Activated CD4-positive, alpha-beta T cell treated with anti-CD3 and anti-CD28 coated beads, Interleukin-2, amount 10 ng/mL, durations not matched to agents 7 days and 5 days (primary cell): ENCODE measurements around the gene GADD45GIP1. TPM values are rescaled to one million over a fixed set of nuclear protein-coding genes. Genes with fewer than 3 reads are reported as not detected.
"Not testable (repeated sequence)": the region's sequence is repeated elsewhere in the genome, so short reads cannot be mapped to it uniquely, and the experiment has no call there.

Source experiments
- CTCF ChIA-PET: fragments of 350-600 bp; sonication (Branson Sonifier 250); formaldehyde crosslinking; loops from one replicate; lab custom pipeline; 2021; ENCODE audit warnings: antibody characterized with exemption; lab: Charles Lee
- POLR2A ChIA-PET: fragments of 350-600 bp; sonication (Branson Sonifier 250); formaldehyde crosslinking; loops from one replicate; lab custom pipeline; 2021; ENCODE audit warnings: antibody characterized with exemption; lab: Charles Lee
- DNase-seq: peaks from one replicate; pipeline ENCODE4 v3.0.0-alpha.2; 2020
- H3K27ac Mint-ChIP-seq: one replicate; pipeline ENCODE4 v1.8.0; 2021; ENCODE audit warnings: mild to moderate bottlenecking, moderate library complexity, mixed read lengths
- H3K27me3 Mint-ChIP-seq: one replicate; pipeline ENCODE4 v1.8.0; 2021; ENCODE audit warnings: mixed read lengths
- H3K36me3 Mint-ChIP-seq: one replicate; pipeline ENCODE4 v1.8.0; 2021; ENCODE audit warnings: low read depth, mixed read lengths
- H3K4me1 Mint-ChIP-seq: one replicate; pipeline ENCODE4 v1.8.0; 2021; ENCODE audit warnings: mixed read lengths
- H3K4me3 Mint-ChIP-seq: one replicate; pipeline ENCODE4 v1.8.0; 2021; ENCODE audit warnings: mild to moderate bottlenecking, moderate library complexity, mixed read lengths
- H3K9me3 Mint-ChIP-seq: one replicate; pipeline ENCODE4 v1.8.0; 2021; ENCODE audit warnings: mixed read lengths
- total RNA-seq, 2 experiments: library from RNA; stranded (reverse); gene quantifications; one replicate each; pipeline ENCODE4 v1.2.3, GENCODE V29; 2021

GADD45GIP1 gene
- total RNA-seq, 2 experiments from 2014 or later, result 14.9 to 16.5 TPM

- Mint-ChIP-seq H3K27me3 (no peaks in the 10 kb centered on the region), H3K4me1 (peaks cover 44% of the 10 kb centered on the region), H3K36me3 (peaks cover 49% of the 10 kb centered on the region), H3K27ac (no peak overlapping the region), H3K4me3 (no peak overlapping the region), H3K9me3 (no peaks in the 10 kb centered on the region)
- no peak for DNase-seq
- ChIA-PET CTCF (interaction anchor here (0.8 to 7.2 kb wide), 4 partner anchors 13 to 109 kb away, joined by 3 to 32 read pairs (median 18); no protein-coding TSS in a partner anchor), POLR2A (no interaction called here)
Observed at GRCh38 chr19:12952488-12953137, 4.4 kb downstream of the GADD45GIP1 start.

- H3K27ac Mint-ChIP-seq, result not testable (repeated sequence)
Observed at GRCh38 chr19:12952050-12952449, 5.0 kb downstream of the GADD45GIP1 start.

DNA sequence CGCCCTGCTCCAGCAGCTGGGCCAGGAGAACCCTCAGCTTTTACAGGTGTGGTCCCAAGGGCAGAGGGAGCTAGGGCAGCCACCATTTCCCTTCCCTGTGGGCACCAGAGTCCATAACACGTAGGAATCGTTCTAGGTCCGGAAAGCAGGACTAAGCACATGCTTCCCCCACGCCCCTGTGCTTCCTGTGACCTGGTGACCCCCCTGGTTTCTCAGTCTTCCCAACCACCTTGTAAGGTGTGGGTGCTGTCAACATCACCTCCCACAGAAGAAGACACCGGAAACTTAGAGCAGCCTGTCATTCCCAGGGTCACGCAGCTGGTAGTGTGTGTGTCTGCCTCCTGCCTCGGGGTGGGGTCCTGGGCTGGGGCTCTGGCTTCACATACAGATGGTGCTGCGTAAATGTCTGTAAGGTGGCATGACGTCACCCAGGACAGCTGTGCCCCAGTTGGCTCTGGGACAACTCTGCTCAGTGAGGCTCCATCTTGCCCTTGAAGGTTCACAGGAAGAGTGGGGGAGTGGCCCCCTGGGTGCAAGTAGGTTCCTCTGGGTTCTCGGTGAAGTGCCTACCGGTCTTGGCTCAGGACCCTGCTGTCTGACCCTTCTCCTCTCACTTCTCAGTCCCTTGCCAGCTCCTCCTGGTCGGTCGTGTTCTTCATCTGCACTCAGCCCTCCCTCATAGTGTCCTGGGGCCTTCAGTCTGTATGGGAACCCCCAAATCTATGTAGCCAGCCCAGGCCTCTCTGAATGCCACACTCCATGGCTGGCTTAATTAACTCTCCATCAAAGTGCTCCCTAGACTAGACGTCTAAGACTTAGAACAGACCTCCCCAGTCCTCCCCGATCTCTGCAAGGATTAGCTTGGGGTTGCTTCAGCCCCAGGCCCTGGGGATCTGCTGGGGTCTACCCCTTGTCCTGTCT lies 7.4 kb downstream of the GADD45GIP1 start:
- Mint-ChIP-seq H3K4me1 (peaks cover 48% of the 10 kb centered on the region), H3K4me3 (no peak overlapping the region), H3K9me3 (no peaks in the 10 kb centered on the region), H3K27ac (peak overlapping the region; percentile 51), H3K36me3 (peaks cover 61% of the 10 kb centered on the region), H3K27me3 (no peaks in the 10 kb centered on the region)
- ChIA-PET CTCF (interaction anchor here (1.2 to 7.2 kb wide), 2 partner anchors 11 to 16 kb away, joined by 5 to 31 read pairs; no protein-coding TSS in a partner anchor), POLR2A (no interaction called here)
- DNase-seq, result no peak

More at GRCh38 chr19:12952050-12952449, 5.0 kb downstream of the GADD45GIP1 start:
- CTCF ChIA-PET, result interaction anchor here (0.8 to 7.2 kb wide), 2 partner anchors 13 to 109 kb away, joined by 3 to 31 read pairs; no protein-coding TSS in a partner anchor
- H3K4me3 Mint-ChIP-seq, H3K27me3 Mint-ChIP-seq, POLR2A ChIA-PET, H3K9me3 Mint-ChIP-seq, DNase-seq: not testable (repeated sequence)
- Mint-ChIP-seq H3K4me1 (peaks cover 47% of the 10 kb centered on the region), H3K36me3 (peaks cover 50% of the 10 kb centered on the region)

- Mint-ChIP-seq H3K27ac (no peak overlapping the region), H3K9me3 (no peaks in the 10 kb centered on the region), H3K36me3 (peaks cover 63% of the 10 kb centered on the region), H3K4me1 (peaks cover 49% of the 10 kb centered on the region), H3K4me3 (no peak overlapping the region), H3K27me3 (no peaks in the 10 kb centered on the region)
- DNase-seq, result no peak
- ChIA-PET POLR2A (no interaction called here), CTCF (interaction anchor here (1.2 to 7.2 kb wide), 3 partner anchors 11 to 17 kb away, joined by 4 to 31 read pairs (median 5); no protein-coding TSS in a partner anchor)
Observed at GRCh38 chr19:12948612-12949362, 8.2 kb downstream of the GADD45GIP1 start.

- DNase-seq, result no peak
- H3K4me1 Mint-ChIP-seq, result peaks cover 54% of the 10 kb centered on the region
- peak overlapping the region; percentile 58 for H3K27ac Mint-ChIP-seq
- POLR2A ChIA-PET, result no interaction called here
- no peaks in the 10 kb centered on the region for H3K27me3 Mint-ChIP-seq
- CTCF ChIA-PET, result interaction anchor here (0.6 to 7.2 kb wide), 4 partner anchors 10 to 63 kb away, joined by 3 to 31 read pairs (median 4); no protein-coding TSS in a partner anchor
- no peaks in the 10 kb centered on the region for H3K9me3 Mint-ChIP-seq
- no peak overlapping the region for H3K4me3 Mint-ChIP-seq
- peaks cover 67% of the 10 kb centered on the region for H3K36me3 Mint-ChIP-seq
Observed at GRCh38 chr19:12947702-12948611, 9.1 kb downstream of the GADD45GIP1 start.

- Mint-ChIP-seq H3K27me3 (no peaks in the 10 kb centered on the region), H3K9me3 (no peaks in the 10 kb centered on the region), H3K36me3 (peaks cover 69% of the 10 kb centered on the region), H3K4me3 (peak overlapping the region; percentile 95), H3K4me1 (peaks cover 61% of the 10 kb centered on the region), H3K27ac (peak overlapping the region; percentile 94)
- ChIA-PET CTCF (interaction anchor here (1.5 to 7.2 kb wide), 3 partner anchors 9 to 62 kb away, joined by 3 to 31 read pairs (median 4); no protein-coding TSS in a partner anchor), POLR2A (no interaction called here)
- no peak for DNase-seq
Observed at GRCh38 chr19:12946731-12947496, 10.1 kb downstream of the GADD45GIP1 start.

DNA sequence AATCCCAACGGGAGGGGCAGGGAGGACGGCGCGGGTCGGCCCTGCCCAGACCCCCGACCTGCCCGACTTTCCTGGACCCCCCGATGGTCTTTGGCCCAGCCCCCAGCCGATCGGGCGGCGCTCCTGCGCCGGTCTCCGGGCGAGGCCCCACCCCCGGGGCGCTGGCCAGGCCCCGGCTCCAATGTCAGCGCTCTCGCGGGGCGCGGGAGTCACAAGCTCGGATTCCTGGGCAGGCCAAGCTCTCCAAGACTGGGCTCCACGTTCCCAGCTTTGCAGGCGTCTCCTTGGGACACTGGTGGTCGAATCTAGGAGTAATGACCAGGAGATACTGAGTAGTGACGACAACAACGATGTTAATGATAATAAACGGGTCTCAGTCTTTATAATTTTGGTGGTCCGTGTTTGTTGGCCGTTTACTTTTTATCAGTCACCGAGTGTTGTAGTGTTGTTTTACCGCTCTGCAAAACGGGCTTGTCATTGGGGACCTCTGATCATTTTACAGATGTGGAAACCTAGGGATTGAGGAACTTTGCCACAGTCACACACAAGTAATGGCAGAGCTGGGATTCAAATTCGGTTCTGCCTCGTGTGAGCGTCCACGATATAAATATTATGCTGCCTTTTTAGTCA lies 10.8 kb downstream of the GADD45GIP1 start:
- Mint-ChIP-seq H3K4me3 (peak overlapping the region; percentile 95), H3K36me3 (peaks cover 63% of the 10 kb centered on the region), H3K9me3 (no peaks in the 10 kb centered on the region), H3K27ac (peak overlapping the region; percentile 94), H3K27me3 (no peaks in the 10 kb centered on the region), H3K4me1 (peaks cover 60% of the 10 kb centered on the region)
- DNase-seq, result peak; percentile 58
- CTCF ChIA-PET, result interaction anchor here (7.2 kb wide), 1 partner anchor 19 kb away, joined by 31 read pairs; no protein-coding TSS in a partner anchor
- POLR2A ChIA-PET, result no interaction called here

GRCh38 chr19:12945479-12946091 lies 11.4 kb downstream of the GADD45GIP1 start, which contains the start of gene RAD23A:
Gene RAD23A, plus strand, starts transcription at chr19:12945862. Its CDS starts 87 bp downstream, at chr19:12945949.
- ChIA-PET CTCF (interaction anchor here (7.2 kb wide), 1 partner anchor 20 kb away, joined by 31 read pairs; no protein-coding TSS in a partner anchor), POLR2A (no interaction called here)
- DNase-seq, result peak; percentile 98
- no peaks in the 10 kb centered on the region for H3K27me3 Mint-ChIP-seq
- peaks cover 62% of the 10 kb centered on the region for H3K36me3 Mint-ChIP-seq
- peak within 1 kb of the TSS; percentile 96 for H3K27ac Mint-ChIP-seq
- H3K9me3 Mint-ChIP-seq, result no peaks in the 10 kb centered on the region
- H3K4me1 Mint-ChIP-seq, result peaks cover 60% of the 10 kb centered on the region
- H3K4me3 Mint-ChIP-seq, result peak within 1 kb of the TSS; percentile 95

DNA sequence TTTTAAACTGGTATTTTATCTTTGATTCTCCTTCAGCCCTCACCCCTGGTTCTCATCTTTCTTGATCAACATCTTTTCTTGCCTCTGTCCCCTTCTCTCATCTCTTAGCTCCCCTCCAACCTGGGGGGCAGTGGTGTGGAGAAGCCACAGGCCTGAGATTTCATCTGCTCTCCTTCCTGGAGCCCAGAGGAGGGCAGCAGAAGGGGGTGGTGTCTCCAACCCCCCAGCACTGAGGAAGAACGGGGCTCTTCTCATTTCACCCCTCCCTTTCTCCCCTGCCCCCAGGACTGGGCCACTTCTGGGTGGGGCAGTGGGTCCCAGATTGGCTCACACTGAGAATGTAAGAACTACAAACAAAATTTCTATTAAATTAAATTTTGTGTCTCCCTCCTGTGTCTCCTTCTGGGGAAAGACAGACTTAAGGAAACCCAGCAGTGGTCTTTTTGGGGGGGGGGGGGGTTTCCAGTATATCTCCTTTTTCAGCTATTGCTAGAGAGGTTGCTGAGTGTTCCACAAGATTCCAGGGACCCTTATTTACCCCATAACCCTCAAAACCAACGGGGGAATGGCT lies 12.8 kb downstream of the GADD45GIP1 start:
- Mint-ChIP-seq H3K27me3 (no peaks in the 10 kb centered on the region), H3K4me1 (peaks cover 69% of the 10 kb centered on the region), H3K36me3 (peaks cover 69% of the 10 kb centered on the region), H3K9me3 (no peaks in the 10 kb centered on the region), H3K4me3 (no peak overlapping the region), H3K27ac (peak overlapping the region; percentile 96)
- ChIA-PET CTCF (interaction anchor here (0.5 to 0.7 kb wide), 3 partner anchors 33 to 644 kb away, joined by 3 to 4 read pairs (median 3); no protein-coding TSS in a partner anchor), POLR2A (no interaction called here)
- no peak for DNase-seq
